ENCODE results near the gene ETV6. TPM values are rescaled to one million over a fixed set of nuclear protein-coding genes. Genes with fewer than 3 reads are reported as not detected.
A peak's percentile ranks its signal among the peaks of the same experiment; 100 is the strongest.

The ETV6 gene
- total RNA-seq, 2 donors from 2014 or later, result 17.5 to 17.9 TPM

DNA sequence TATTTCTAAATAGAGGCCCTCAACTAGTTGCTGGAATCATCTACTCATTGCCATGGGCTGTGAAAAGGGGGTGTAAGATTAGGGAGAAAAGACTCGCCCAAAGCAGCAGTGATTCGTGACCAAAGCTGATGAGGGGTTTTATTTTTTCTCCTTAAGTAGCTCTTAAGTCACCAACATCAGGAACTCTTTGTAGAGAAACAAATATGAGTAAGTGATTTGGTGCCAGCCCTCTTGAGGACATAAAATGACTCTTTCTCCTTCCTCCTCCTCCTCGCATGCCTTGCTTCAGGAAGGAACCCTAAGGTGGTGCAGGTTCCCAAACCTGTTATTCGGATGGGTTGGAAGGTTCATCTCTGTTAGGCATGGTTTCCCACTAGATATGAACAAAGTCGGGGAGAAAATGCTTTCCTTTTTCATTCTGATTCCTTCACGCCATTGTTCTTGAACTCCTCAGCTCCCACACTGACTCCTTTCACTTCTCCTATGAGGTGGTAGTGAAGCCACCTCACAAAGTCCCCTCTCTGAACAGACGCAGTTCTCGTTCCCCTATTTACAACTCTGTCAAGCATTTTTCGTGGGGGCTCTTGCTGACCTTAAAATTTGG, 113.4 kb downstream of the ETV6 start:
- intact Hi-C loops (cut with DNase I), result no loop called here
- peak overlapping the region in 3 of 4 donors; percentile 48 to 78 (median 70) for H3K27ac ChIP-seq
- no peaks in the 10 kb centered on the region for H3K36me3 ChIP-seq (replicated peaks in 1 of 2; ENCODE audit: insufficient read depth in 1 of 2, low read depth in 2 of 2)
- WGBS, 2 donors, result 72 to 89% methylated on average over 9 of the region's 9 CpGs
- ATAC-seq (no peak), DNase-seq (no peak)
- H3K9me3 ChIP-seq, result no peaks in the 10 kb centered on the region
- H3K4me1 ChIP-seq, result peaks cover 47% of the 10 kb centered on the region
- no peak for TF ChIP-seq POLR2A (IDR thresholded peaks at IDR 0.05)
- H3K4me3 ChIP-seq, result no peak overlapping the region
- no peaks in the 10 kb centered on the region for H3K27me3 ChIP-seq

DNA sequence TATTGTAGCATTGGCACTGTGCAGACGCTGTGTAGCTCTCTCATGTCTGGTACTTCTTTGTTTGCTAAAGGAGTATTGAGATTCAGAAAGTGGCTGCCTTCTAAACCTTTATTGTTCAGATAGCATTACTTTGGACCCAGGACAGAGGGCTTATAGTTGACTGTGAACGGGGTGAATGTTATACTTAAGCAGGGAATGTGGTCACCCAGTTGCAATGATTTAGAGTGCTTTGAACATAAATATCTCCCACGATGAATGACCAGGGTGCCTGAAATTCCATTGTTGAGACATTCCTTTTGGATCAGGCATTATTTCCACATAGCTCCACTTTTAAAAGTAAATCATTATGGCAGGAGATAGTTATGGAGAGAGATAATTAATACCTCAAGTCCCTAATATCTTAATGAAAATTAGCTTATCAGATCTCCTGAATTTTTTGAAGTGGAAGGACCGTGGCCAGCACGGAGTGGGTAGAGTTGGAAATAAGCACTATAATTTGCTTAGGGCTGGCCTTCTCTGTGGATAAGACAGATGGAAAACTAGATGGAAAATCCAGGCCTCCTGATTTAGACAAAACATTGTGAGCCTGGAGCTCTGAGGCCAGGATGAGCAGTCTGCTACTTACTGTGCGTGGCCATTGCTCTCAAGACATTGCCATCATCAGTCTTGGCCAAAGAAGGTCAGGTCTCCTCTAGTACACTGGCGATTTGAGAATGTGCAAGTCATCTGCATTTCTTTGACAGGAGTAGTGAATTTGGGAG, 114.5 kb downstream of the ETV6 start:
- peaks cover 53% of the 10 kb centered on the region for H3K4me1 ChIP-seq
- intact Hi-C loops (cut with DNase I), result no loop called here
- H3K36me3 ChIP-seq (replicated peaks in 1 of 2; ENCODE audit: insufficient read depth in 1 of 2, low read depth in 2 of 2), result no peaks in the 10 kb centered on the region
- DNase-seq (no peak), ATAC-seq (peak; percentile 84)
- H3K27ac ChIP-seq, result peak overlapping the region; percentile 18 to 78 (median 59)
- H3K4me3 ChIP-seq, result no peak overlapping the region
- TF ChIP-seq, protein P1, sequence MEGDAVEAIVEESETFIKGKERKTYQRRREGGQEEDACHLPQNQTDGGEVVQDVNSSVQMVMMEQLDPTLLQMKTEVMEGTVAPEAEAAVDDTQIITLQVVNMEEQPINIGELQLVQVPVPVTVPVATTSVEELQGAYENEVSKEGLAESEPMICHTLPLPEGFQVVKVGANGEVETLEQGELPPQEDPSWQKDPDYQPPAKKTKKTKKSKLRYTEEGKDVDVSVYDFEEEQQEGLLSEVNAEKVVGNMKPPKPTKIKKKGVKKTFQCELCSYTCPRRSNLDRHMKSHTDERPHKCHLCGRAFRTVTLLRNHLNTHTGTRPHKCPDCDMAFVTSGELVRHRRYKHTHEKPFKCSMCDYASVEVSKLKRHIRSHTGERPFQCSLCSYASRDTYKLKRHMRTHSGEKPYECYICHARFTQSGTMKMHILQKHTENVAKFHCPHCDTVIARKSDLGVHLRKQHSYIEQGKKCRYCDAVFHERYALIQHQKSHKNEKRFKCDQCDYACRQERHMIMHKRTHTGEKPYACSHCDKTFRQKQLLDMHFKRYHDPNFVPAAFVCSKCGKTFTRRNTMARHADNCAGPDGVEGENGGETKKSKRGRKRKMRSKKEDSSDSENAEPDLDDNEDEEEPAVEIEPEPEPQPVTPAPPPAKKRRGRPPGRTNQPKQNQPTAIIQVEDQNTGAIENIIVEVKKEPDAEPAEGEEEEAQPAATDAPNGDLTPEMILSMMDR (IDR thresholded peaks at IDR 0.05), result no peak
- TF ChIP-seq POLR2A (IDR thresholded peaks at IDR 0.05), result peak in 1 of 3 donors; percentile 50
- H3K27me3 ChIP-seq, result no peaks in the 10 kb centered on the region
- H3K9me3 ChIP-seq, result no peaks in the 10 kb centered on the region
- 75 to 77% methylated on average over 7 of the region's 7 CpGs for WGBS, 2 donors

DNA sequence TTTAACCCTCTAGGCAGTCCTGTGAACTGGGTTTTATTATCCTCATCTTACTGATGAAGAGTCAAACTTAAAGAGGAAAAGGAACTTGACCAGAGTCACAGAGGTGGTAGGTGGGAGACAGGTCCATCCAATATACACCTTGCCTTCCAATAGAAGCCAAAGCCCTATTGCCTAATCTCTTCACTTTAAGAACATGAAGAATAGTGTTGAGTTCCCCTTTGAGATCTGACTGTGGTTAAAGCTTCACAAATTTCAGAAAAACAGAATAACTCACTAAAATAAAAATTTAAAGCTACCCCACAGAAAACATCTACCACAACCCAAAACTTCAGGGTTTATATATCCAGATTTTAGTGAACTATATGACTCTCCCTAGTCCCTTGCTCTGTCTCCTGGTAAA, 115.4 kb downstream of the ETV6 start:
- peak overlapping the region in 3 of 4 donors; percentile 18 to 78 (median 70) for H3K27ac ChIP-seq
- intact Hi-C loops (cut with DNase I), result no loop called here
- ATAC-seq (no peak), DNase-seq (no peak)
- H3K36me3 ChIP-seq (replicated peaks in 1 of 2; ENCODE audit: insufficient read depth in 1 of 2, low read depth in 2 of 2), result no peaks in the 10 kb centered on the region
- H3K27me3 ChIP-seq, result no peaks in the 10 kb centered on the region
- TF ChIP-seq POLR2A (IDR thresholded peaks at IDR 0.05), result no peak
- TF ChIP-seq, protein P1 (IDR thresholded peaks at IDR 0.05), result no peak
- H3K4me3 ChIP-seq, result no peak overlapping the region
- H3K9me3 ChIP-seq, result no peaks in the 10 kb centered on the region
- peaks cover 59% of the 10 kb centered on the region for H3K4me1 ChIP-seq

DNA sequence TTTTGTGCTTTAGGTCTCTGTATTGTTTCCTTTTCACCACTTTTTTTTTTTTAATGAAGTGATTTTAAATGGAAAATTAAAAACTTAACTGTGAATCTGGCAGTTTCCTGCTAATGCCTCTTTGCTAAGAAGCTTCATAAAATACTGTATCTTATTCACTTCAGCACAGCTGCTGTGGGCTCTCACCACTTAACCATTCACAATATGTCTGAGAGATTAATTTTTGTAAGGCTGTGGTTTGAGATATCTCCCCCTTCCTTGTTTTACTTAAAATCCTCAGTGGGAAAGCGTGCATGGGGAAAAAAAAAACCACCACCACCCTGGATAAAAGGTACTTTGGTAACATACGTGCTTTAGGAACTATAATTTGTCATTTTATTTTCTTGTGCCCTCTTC, 115.9 kb downstream of the ETV6 start:
- TF ChIP-seq, protein P1 (IDR thresholded peaks at IDR 0.05), result no peak
- no peak for TF ChIP-seq POLR2A (IDR thresholded peaks at IDR 0.05)
- Histone ChIP-seq H3K4me1 (peaks cover 59% of the 10 kb centered on the region), H3K27ac (peak overlapping the region in 2 of 4 donors; percentile 67 to 78), H3K36me3 (replicated peaks in 1 of 2; ENCODE audit: insufficient read depth in 1 of 2, low read depth in 2 of 2) (no peaks in the 10 kb centered on the region), H3K27me3 (no peaks in the 10 kb centered on the region), H3K9me3 (no peaks in the 10 kb centered on the region), H3K4me3 (no peak overlapping the region)
- intact Hi-C loops (cut with DNase I), result no loop called here
- DNase-seq, result no peak
- ATAC-seq, result no peak
- WGBS, 2 donors, result 65 to 76% methylated on average over 2 of the region's 2 CpGs

DNA sequence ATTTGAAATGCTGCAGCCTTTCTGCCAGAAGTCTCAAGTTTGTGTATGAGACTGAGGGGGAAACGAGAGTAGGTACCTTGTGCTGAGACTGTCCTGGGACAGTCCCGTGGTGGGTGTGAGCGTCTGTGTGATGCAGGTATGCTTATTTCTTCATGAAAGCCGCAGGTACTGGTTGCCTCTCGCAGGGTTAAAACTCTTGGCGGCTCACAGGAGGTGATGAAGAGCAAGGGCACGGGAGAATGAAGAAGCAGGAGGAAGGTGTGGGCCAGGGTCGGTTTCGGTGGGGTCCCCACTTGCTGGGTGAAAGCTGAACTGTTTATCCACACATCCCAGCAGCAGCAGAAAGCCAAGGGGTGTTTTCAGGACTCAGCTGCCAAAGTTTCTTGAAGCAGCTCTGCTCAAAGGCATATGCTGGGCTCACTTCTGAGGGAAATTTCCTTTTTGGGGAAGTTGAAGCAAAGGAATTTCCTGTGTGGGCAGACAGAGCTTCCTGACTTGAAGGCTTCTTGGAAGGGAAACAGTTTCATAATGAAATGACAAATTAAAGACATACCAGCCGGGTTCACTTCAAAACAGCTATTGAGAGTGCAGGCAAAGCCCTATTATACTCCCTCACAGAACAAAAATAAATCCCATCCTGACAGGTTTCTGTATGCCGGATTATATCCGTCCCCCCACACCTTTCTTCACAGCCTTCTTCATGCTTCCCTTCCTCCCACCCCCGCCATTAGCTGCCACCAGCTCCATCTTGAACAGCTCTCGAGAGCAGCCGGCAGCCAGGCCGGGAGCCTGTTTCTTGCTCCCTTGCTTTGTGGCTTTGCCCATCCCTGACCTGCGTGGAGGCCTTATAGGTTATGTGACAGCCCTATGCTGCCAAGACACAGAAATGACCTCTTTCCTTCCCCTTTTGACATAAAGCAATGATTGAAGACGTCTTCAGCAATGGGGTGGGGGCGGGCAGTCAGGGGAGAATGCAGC, 116.6 kb downstream of the ETV6 start:
- Histone ChIP-seq H3K27ac (peak overlapping the region in 2 of 4 donors; percentile 44 to 67), H3K9me3 (no peaks in the 10 kb centered on the region), H3K36me3 (replicated peaks in 1 of 2; ENCODE audit: insufficient read depth in 1 of 2, low read depth in 2 of 2) (no peaks in the 10 kb centered on the region), H3K4me1 (peaks cover 61% of the 10 kb centered on the region), H3K27me3 (no peaks in the 10 kb centered on the region), H3K4me3 (no peak overlapping the region)
- no peak for ATAC-seq
- WGBS, 2 donors, result 56 to 76% methylated on average over 19 of the region's 19 CpGs
- DNase-seq, result peak in 1 of 4 donors; percentile 42
- no peak for TF ChIP-seq POLR2A (IDR thresholded peaks at IDR 0.05)
- TF ChIP-seq, protein P1 (IDR thresholded peaks at IDR 0.05), result no peak
- intact Hi-C loops (cut with DNase I), result no loop called here
